Measurements from ENCODE around the gene PRPS1.
"Not testable (repeated sequence)": the region's sequence is repeated elsewhere in the genome, so short reads cannot be mapped to it uniquely, and the experiment has no call there.

Gene PRPS1

DNA sequence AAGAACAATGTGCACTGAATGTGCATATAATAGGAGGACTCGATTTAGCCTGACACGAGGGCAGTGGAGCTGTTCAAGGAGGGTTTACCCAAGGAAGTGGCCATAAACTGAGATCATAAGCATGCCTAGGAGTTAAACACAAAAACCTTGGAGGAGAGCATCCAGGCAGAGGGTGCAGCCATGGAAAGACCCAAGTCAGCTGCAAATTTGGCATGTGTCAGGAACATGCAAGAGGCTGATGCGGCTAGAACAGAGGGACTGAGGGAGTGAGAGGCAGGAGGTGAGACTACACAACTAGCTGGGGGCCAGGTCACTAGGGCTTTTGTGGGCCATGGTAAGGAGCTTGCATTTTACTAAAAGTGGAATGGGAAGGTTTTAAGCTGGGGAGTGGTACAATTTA is 55.6 kb downstream of the PRPS1 start:
- Histone ChIP-seq H3K36me3 (ENCODE audit: control insufficient read depth in 4 of 4, insufficient read depth in 4 of 4, low read length in 3 of 4) (no peaks in the 10 kb centered on the region), H3K9me3 (ENCODE audit: control extremely low read depth in 1 of 5, control insufficient read depth in 4 of 5, insufficient read depth in 2 of 5, low read depth in 1 of 5, low read length in 4 of 5) (no peaks in the 10 kb centered on the region), H3K27ac (ENCODE audit: insufficient read depth in 1 of 2, low read depth in 1 of 2, low read length in 2 of 2, poor library complexity in 1 of 2, severe bottlenecking in 2 of 2) (no peak overlapping the region), H3K4me1 (ENCODE audit: control extremely low read depth in 1 of 4, control insufficient read depth in 4 of 4, insufficient read depth in 4 of 4, low read length in 3 of 4) (peaks cover 4 to 56% (median 43%) of the 10 kb centered on the region in 4 experiments), H3K4me3 (ENCODE audit: control insufficient read depth in 1 of 7, extremely low read depth in 1 of 7, insufficient read depth in 4 of 7, low read depth in 2 of 7, low read length in 6 of 7) (no peak overlapping the region), H3K27me3 (replicated peaks in 2 of 5; ENCODE audit: control insufficient read depth in 4 of 5, insufficient read depth in 5 of 5, low read length in 4 of 5) (peaks cover 0 to 9% (median 0%) of the 10 kb centered on the region in 5 experiments)
- no peak for DNase-seq
- WGBS (ENCODE audit: insufficient coverage) = 86% methylated on average over 3 of the region's 3 CpGs
- ChIA-PET POLR2A (no interaction called here), CTCF (interaction anchor here (0.8 to 2.4 kb wide), 2 partner anchors 10 to 33 kb away, joined by 5 to 16 read pairs; no protein-coding TSS in a partner anchor)

- ChIA-PET CTCF (interaction anchor here (1.1 to 2.4 kb wide), 2 partner anchors 11 to 25 kb away, joined by 3 to 16 read pairs; no protein-coding TSS in a partner anchor), POLR2A (interaction anchor here (0.9 to 3.2 kb wide), 2 partner anchors 11 to 31 kb away, joined by 3 to 12 read pairs; no protein-coding TSS in a partner anchor)
- Histone ChIP-seq H3K27me3 (replicated peaks in 2 of 5; ENCODE audit: control insufficient read depth in 4 of 5, insufficient read depth in 5 of 5, low read length in 4 of 5) (no peaks in the 10 kb centered on the region), H3K9me3 (ENCODE audit: control extremely low read depth in 1 of 5, control insufficient read depth in 4 of 5, insufficient read depth in 2 of 5, low read depth in 1 of 5, low read length in 4 of 5) (no peaks in the 10 kb centered on the region), H3K27ac (ENCODE audit: insufficient read depth in 1 of 2, low read depth in 1 of 2, low read length in 2 of 2, poor library complexity in 1 of 2, severe bottlenecking in 2 of 2) (peak overlapping the region in 1 of 2 experiments; percentile 17), H3K4me1 (ENCODE audit: control extremely low read depth in 1 of 4, control insufficient read depth in 4 of 4, insufficient read depth in 4 of 4, low read length in 3 of 4) (peaks cover 4 to 47% (median 36%) of the 10 kb centered on the region in 4 experiments), H3K4me3 (ENCODE audit: control insufficient read depth in 1 of 7, extremely low read depth in 1 of 7, insufficient read depth in 4 of 7, low read depth in 2 of 7, low read length in 6 of 7) (no peak overlapping the region), H3K36me3 (ENCODE audit: control insufficient read depth in 4 of 4, insufficient read depth in 4 of 4, low read length in 3 of 4) (no peaks in the 10 kb centered on the region)
- peak; percentile 47 to 75 (median 69) for DNase-seq
- 31% methylated on average over 2 of the region's 5 CpGs for WGBS (ENCODE audit: insufficient coverage)
Observed at GRCh38 chrX:107684956-107685385, 56.7 kb downstream of the PRPS1 start.

DNA sequence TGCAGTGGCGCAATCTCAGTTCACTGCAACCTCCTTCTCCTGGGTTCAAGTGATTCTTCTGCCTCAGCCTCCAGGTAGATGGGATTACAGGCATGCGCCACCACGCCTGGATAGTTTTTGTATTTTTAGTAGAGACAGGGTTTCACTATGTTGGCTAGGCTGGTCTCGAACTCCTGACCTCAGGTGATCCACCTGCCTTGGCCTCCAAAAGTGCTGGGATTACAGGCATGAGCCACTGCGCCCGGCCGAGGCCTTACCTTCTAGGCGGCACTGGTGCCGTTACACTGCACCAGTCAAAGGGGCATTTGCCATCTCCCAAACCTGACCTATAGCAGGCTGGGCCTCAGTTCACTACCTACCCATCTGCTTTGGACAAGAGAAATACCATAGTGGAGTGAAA is 57.3 kb downstream of the PRPS1 start:
- not testable (repeated sequence) for H3K36me3 ChIP-seq (ENCODE audit: control insufficient read depth in 4 of 4, insufficient read depth in 4 of 4, low read length in 3 of 4); DNase-seq; H3K9me3 ChIP-seq (ENCODE audit: control extremely low read depth in 1 of 5, control insufficient read depth in 4 of 5, insufficient read depth in 2 of 5, low read depth in 1 of 5, low read length in 4 of 5); H3K27me3 ChIP-seq (replicated peaks in 2 of 5; ENCODE audit: control insufficient read depth in 4 of 5, insufficient read depth in 5 of 5, low read length in 4 of 5); H3K27ac ChIP-seq (ENCODE audit: insufficient read depth in 1 of 2, low read depth in 1 of 2, low read length in 2 of 2, poor library complexity in 1 of 2, severe bottlenecking in 2 of 2); H3K4me3 ChIP-seq (ENCODE audit: control insufficient read depth in 1 of 7, extremely low read depth in 1 of 7, insufficient read depth in 4 of 7, low read depth in 2 of 7, low read length in 6 of 7)
- ChIA-PET CTCF (interaction anchor here (1.1 to 2.4 kb wide), 3 partner anchors 11 to 24 kb away, joined by 3 to 16 read pairs (median 5); no protein-coding TSS in a partner anchor), POLR2A (interaction anchor here (3.2 kb wide), 1 partner anchor 30 kb away, joined by 12 read pairs; no protein-coding TSS in a partner anchor)
- WGBS (ENCODE audit: insufficient coverage) = 98% methylated on average over 7 of the region's 9 CpGs
- H3K4me1 ChIP-seq (ENCODE audit: control extremely low read depth in 1 of 4, control insufficient read depth in 4 of 4, insufficient read depth in 4 of 4, low read length in 3 of 4) = peaks cover 4 to 47% (median 36%) of the 10 kb centered on the region in 4 experiments

- Histone ChIP-seq H3K9me3 (ENCODE audit: control extremely low read depth in 1 of 5, control insufficient read depth in 4 of 5, insufficient read depth in 2 of 5, low read depth in 1 of 5, low read length in 4 of 5) (no peaks in the 10 kb centered on the region), H3K27ac (ENCODE audit: insufficient read depth in 1 of 2, low read depth in 1 of 2, low read length in 2 of 2, poor library complexity in 1 of 2, severe bottlenecking in 2 of 2) (no peak overlapping the region), H3K4me3 (ENCODE audit: control insufficient read depth in 1 of 7, extremely low read depth in 1 of 7, insufficient read depth in 4 of 7, low read depth in 2 of 7, low read length in 6 of 7) (no peak overlapping the region), H3K27me3 (replicated peaks in 2 of 5; ENCODE audit: control insufficient read depth in 4 of 5, insufficient read depth in 5 of 5, low read length in 4 of 5) (no peaks in the 10 kb centered on the region), H3K36me3 (ENCODE audit: control insufficient read depth in 4 of 4, insufficient read depth in 4 of 4, low read length in 3 of 4) (no peaks in the 10 kb centered on the region), H3K4me1 (ENCODE audit: control extremely low read depth in 1 of 4, control insufficient read depth in 4 of 4, insufficient read depth in 4 of 4, low read length in 3 of 4) (peaks cover 4 to 47% (median 36%) of the 10 kb centered on the region in 4 experiments)
- POLR2A ChIA-PET = interaction anchor here (1.0 to 3.2 kb wide), 2 partner anchors 26 to 30 kb away, joined by 4 to 12 read pairs; no protein-coding TSS in a partner anchor
- DNase-seq = no peak
- 46% methylated on average over 3 of the region's 3 CpGs for WGBS (ENCODE audit: insufficient coverage)
- CTCF ChIA-PET = interaction anchor here (1.6 to 1.8 kb wide), 2 partner anchors 11 to 28 kb away, joined by 4 to 5 read pairs; no protein-coding TSS in a partner anchor
Observed at GRCh38 chrX:107686026-107686425, 57.7 kb downstream of the PRPS1 start.

- POLR2A ChIA-PET = interaction anchor here (1.0 to 3.2 kb wide), 2 partner anchors 26 to 29 kb away, joined by 4 to 12 read pairs; no protein-coding TSS in a partner anchor
- Histone ChIP-seq H3K4me1 (ENCODE audit: control extremely low read depth in 1 of 4, control insufficient read depth in 4 of 4, insufficient read depth in 4 of 4, low read length in 3 of 4) (peaks cover 4 to 47% (median 36%) of the 10 kb centered on the region in 4 experiments), H3K27me3 (replicated peaks in 2 of 5; ENCODE audit: control insufficient read depth in 4 of 5, insufficient read depth in 5 of 5, low read length in 4 of 5) (no peaks in the 10 kb centered on the region), H3K27ac (ENCODE audit: insufficient read depth in 1 of 2, low read depth in 1 of 2, low read length in 2 of 2, poor library complexity in 1 of 2, severe bottlenecking in 2 of 2) (no peak overlapping the region), H3K4me3 (ENCODE audit: control insufficient read depth in 1 of 7, extremely low read depth in 1 of 7, insufficient read depth in 4 of 7, low read depth in 2 of 7, low read length in 6 of 7) (no peak overlapping the region), H3K9me3 (ENCODE audit: control extremely low read depth in 1 of 5, control insufficient read depth in 4 of 5, insufficient read depth in 2 of 5, low read depth in 1 of 5, low read length in 4 of 5) (no peaks in the 10 kb centered on the region), H3K36me3 (ENCODE audit: control insufficient read depth in 4 of 4, insufficient read depth in 4 of 4, low read length in 3 of 4) (no peaks in the 10 kb centered on the region)
- DNase-seq = peak in 2 of 3 donors; percentile 23
- WGBS (ENCODE audit: insufficient coverage) = 0% methylated on average over 2 of the region's 3 CpGs
- CTCF ChIA-PET = interaction anchor here (0.8 to 1.8 kb wide), 4 partner anchors 12 to 29 kb away, joined by 3 to 5 read pairs (median 4); no protein-coding TSS in a partner anchor
Observed at GRCh38 chrX:107686792-107687191, 58.5 kb downstream of the PRPS1 start.

DNA sequence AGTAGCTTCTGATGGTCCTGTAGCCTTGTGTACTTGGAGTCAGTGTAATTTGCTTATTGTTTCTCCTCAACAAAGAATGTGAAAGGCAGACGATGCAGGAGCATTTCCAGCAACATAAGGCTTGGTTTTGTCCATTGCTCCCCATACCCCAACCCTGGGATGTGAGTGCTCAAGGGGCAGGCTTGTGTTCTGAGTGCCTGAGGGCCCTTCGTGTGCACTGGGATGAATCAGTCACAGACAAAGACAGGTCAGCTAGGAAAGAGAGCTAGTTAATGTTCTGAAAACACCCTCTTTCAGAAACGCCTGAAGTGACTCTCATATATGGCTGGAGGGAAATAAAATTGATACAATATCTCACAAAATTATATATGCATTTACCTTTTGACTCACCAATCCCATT is 59.1 kb downstream of the PRPS1 start:
- ChIA-PET POLR2A (interaction anchor here (3.2 kb wide), 1 partner anchor 28 kb away, joined by 12 read pairs; no protein-coding TSS in a partner anchor), CTCF (interaction anchor here (0.5 to 1.8 kb wide), 5 partner anchors 13 to 93 kb away, joined by 3 to 5 read pairs (median 4); no protein-coding TSS in a partner anchor)
- peaks cover 4 to 47% (median 36%) of the 10 kb centered on the region in 4 experiments for H3K4me1 ChIP-seq (ENCODE audit: control extremely low read depth in 1 of 4, control insufficient read depth in 4 of 4, insufficient read depth in 4 of 4, low read length in 3 of 4)
- no peaks in the 10 kb centered on the region for H3K9me3 ChIP-seq (ENCODE audit: control extremely low read depth in 1 of 5, control insufficient read depth in 4 of 5, insufficient read depth in 2 of 5, low read depth in 1 of 5, low read length in 4 of 5)
- H3K27ac ChIP-seq (ENCODE audit: insufficient read depth in 1 of 2, low read depth in 1 of 2, low read length in 2 of 2, poor library complexity in 1 of 2, severe bottlenecking in 2 of 2) = no peak overlapping the region
- DNase-seq = no peak
- H3K4me3 ChIP-seq (ENCODE audit: control insufficient read depth in 1 of 7, extremely low read depth in 1 of 7, insufficient read depth in 4 of 7, low read depth in 2 of 7, low read length in 6 of 7) = no peak overlapping the region
- 44% methylated on average over 2 of the region's 3 CpGs for WGBS (ENCODE audit: insufficient coverage)
- H3K36me3 ChIP-seq (ENCODE audit: control insufficient read depth in 4 of 4, insufficient read depth in 4 of 4, low read length in 3 of 4) = no peaks in the 10 kb centered on the region
- no peaks in the 10 kb centered on the region for H3K27me3 ChIP-seq (replicated peaks in 2 of 5; ENCODE audit: control insufficient read depth in 4 of 5, insufficient read depth in 5 of 5, low read length in 4 of 5)

GRCh38 chrX:107691024-107691448 is 62.7 kb downstream of the PRPS1 start:
- Histone ChIP-seq H3K4me1 (ENCODE audit: control extremely low read depth in 1 of 4, control insufficient read depth in 4 of 4, insufficient read depth in 4 of 4, low read length in 3 of 4) (peaks cover 0 to 14% (median 7%) of the 10 kb centered on the region in 4 experiments), H3K4me3 (ENCODE audit: control insufficient read depth in 1 of 7, extremely low read depth in 1 of 7, insufficient read depth in 4 of 7, low read depth in 2 of 7, low read length in 6 of 7) (no peak overlapping the region), H3K36me3 (ENCODE audit: control insufficient read depth in 4 of 4, insufficient read depth in 4 of 4, low read length in 3 of 4) (no peaks in the 10 kb centered on the region), H3K9me3 (ENCODE audit: control extremely low read depth in 1 of 5, control insufficient read depth in 4 of 5, insufficient read depth in 2 of 5, low read depth in 1 of 5, low read length in 4 of 5) (no peaks in the 10 kb centered on the region), H3K27me3 (replicated peaks in 2 of 5; ENCODE audit: control insufficient read depth in 4 of 5, insufficient read depth in 5 of 5, low read length in 4 of 5) (no peaks in the 10 kb centered on the region), H3K27ac (ENCODE audit: insufficient read depth in 1 of 2, low read depth in 1 of 2, low read length in 2 of 2, poor library complexity in 1 of 2, severe bottlenecking in 2 of 2) (no peak overlapping the region)
- DNase-seq = peak in 1 of 3 donors; percentile 38
- POLR2A ChIA-PET = interaction anchor here (1.0 kb wide), 1 partner anchor 10 kb away, joined by 3 read pairs; no protein-coding TSS in a partner anchor
- 80% methylated on average over 5 of the region's 5 CpGs for WGBS (ENCODE audit: insufficient coverage)
- CTCF ChIA-PET = interaction anchor here (1.0 to 1.9 kb wide), 4 partner anchors 12 to 28 kb away, joined by 3 to 6 read pairs (median 4); no protein-coding TSS in a partner anchor
